Urinary bladder (tissue), 4 donors: ENCODE data around the gene DCC. TPM values are rescaled to one million over a fixed set of nuclear protein-coding genes. Genes with fewer than 3 reads are reported as not detected.

Experiments
- DNase-seq: peaks from one replicate; pipeline ENCODE4 v3.0.0-alpha.2; 2015; ENCODE audit errors: extremely low spot score
- H3K27ac ChIP-seq: one replicate; pipeline ENCODE4 v1.5.1; 2013; ENCODE audit warnings: low read depth, mild to moderate bottlenecking, moderate library complexity
- H3K36me3 ChIP-seq: one replicate; pipeline ENCODE4 v1.6.1; 2013; ENCODE audit warnings: mild to moderate bottlenecking, moderate library complexity; ENCODE audit not compliant: insufficient read depth
- H3K4me1 ChIP-seq: one replicate; pipeline ENCODE4 v1.6.1; 2013; ENCODE audit warnings: mild to moderate bottlenecking, moderate library complexity; ENCODE audit not compliant: insufficient read depth
- H3K4me3 ChIP-seq: one replicate; pipeline ENCODE4 v1.5.1; 2013; ENCODE audit warnings: low read depth, low read length
- WGBS: extraction: QIAGEN DNeasy Blood & Tissue Kit; methylation state at CpG from one replicate; pipeline ENCODE4 v1.1.7; 2013; 5-methylcytosine and 5-hydroxymethylcytosine counted together
- polyA plus RNA-seq: library from polyadenylated mRNA; stranded (reverse); fragments of 200-250 nt; gene quantifications from one replicate; pipeline ENCODE4 v1.2.3, GENCODE V29; 2013
- small RNA-seq: library from RNA; depleted of rRNA; stranded (forward); fragments of <200 nt; gene quantifications from one replicate; pipeline ENCODE3, GENCODE V24; 2014
- total RNA-seq: library from RNA; depleted of rRNA; stranded (reverse); fragments of >200 nt; gene quantifications from one replicate; pipeline ENCODE4 v1.2.3, GENCODE V29; 2014
- donor health status: healthy with polysubstance abuse.
- donor health status: healthy.

DCC gene
- total and polyA plus RNA-seq, 2 donors: 0.08 to 2.0 TPM

- Histone ChIP-seq H3K4me1 (no peaks in the 10 kb centered on the region), H3K36me3 (no peaks in the 10 kb centered on the region), H3K4me3 (no peak overlapping the region), H3K27ac (no peak overlapping the region)
- no peak for DNase-seq
- WGBS: 91% methylated on average over 2 of the region's 2 CpGs
These were observed 1216.5 kb downstream of the DCC start for GRCh38 chr18:53556450-53556849.

DNA sequence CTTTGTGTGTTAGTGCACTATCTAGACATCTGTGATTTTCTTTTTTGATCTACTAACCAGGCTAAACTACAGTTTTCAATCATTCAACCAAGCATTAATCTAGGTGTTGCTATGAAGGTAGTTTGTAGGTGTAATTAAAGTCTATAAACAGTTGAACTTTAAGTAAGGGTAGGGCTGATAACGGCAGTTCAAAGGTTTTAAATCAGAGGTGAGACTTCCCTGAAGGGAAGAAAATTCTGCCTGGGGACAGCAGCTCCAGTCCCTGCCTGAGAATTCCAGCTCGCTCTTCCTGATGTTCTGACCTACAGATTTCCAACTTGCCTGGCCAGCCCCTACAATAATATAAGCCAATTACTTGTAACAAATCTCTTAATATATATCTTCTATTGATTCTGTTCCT is 1220.5 kb downstream of the DCC start:
- no peak overlapping the region for H3K27ac ChIP-seq
- no peak overlapping the region for H3K4me3 ChIP-seq
- whole genome bisulfite sequencing: 72% methylated on average over 2 of the region's 2 CpGs
- DNase-seq: no peak
- H3K4me1 ChIP-seq: no peaks in the 10 kb centered on the region
- H3K36me3 ChIP-seq: no peaks in the 10 kb centered on the region

DNA sequence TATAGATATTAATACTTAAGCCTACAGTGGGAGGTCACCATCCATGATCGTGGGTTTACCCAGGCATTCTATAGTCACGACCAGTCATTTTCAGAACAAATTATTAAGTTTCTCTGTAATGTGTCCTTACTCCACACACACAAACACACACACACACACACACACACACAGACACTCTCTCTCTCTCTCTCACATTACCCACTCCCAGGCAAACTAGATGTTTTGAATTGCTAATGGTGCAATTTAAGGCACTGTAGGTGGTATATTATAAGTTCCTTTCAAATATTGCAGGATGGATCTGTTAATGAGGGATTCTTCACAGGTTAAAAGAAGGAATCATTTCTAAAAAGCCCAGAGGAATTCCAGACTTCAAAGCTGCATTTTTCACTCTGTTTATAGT is 1226.6 kb downstream of the DCC start:
- no peak overlapping the region for H3K4me3 ChIP-seq
- WGBS: 94% methylated on average over 2 of the region's 2 CpGs
- no peak overlapping the region for H3K27ac ChIP-seq
- no peaks in the 10 kb centered on the region for H3K4me1 ChIP-seq
- DNase-seq: no peak
- H3K36me3 ChIP-seq: no peaks in the 10 kb centered on the region

GRCh38 chr18:53567929-53568574 is 1228.1 kb downstream of the DCC start:
- no peaks in the 10 kb centered on the region for H3K4me1 ChIP-seq
- WGBS: 42% methylated on average over 12 of the region's 12 CpGs
- no peak overlapping the region for H3K4me3 ChIP-seq
- DNase-seq: no peak
- no peaks in the 10 kb centered on the region for H3K36me3 ChIP-seq
- no peak overlapping the region for H3K27ac ChIP-seq

Small RNAs within 50 kb of the gene (small RNA-seq; reads per million reads assigned to genes)
- not detected for gene AC011155.1
- not detected for gene MIR4528
